Neural progenitor cell (in vitro differentiated cells): Measurements from ENCODE around the gene VAT1L.

Source experiments
- CTCF ChIP-seq: fragments of 200-600 bp; sonication (generic); IDR thresholded peaks from 2 replicates; pipeline ENCODE4 v1.5.1; 2017; ENCODE audit warnings: antibody characterized with exemption, mild to moderate bottlenecking
- EZH2 ChIP-seq: fragments of 200-600 bp; sonication (generic); IDR thresholded peaks from 2 replicates; pipeline ENCODE4 v1.6.1; 2017; ENCODE audit warnings: antibody characterized with exemption, mild to moderate bottlenecking, moderate library complexity
- EZH2phosphoT487 ChIP-seq: fragments of 200-600 bp; sonication (generic); IDR thresholded peaks from 2 replicates; pipeline ENCODE4 v1.6.1; 2017; ENCODE audit warnings: antibody characterized with exemption

GRCh38 chr16:77758508-77758907 is 29.9 kb upstream of the VAT1L start:
- TF ChIP-seq CTCF = no peak
- TF ChIP-seq EZH2 = no peak
- no peak for TF ChIP-seq EZH2phosphoT487
